Measurements from ENCODE around the gene SLC30A2.
"Not testable (repeated sequence)": the region's sequence is repeated elsewhere in the genome, so short reads cannot be mapped to it uniquely, and the experiment has no call there.

The SLC30A2 gene

GRCh38 chr1:26045722-26046245 is at the start of gene SLC30A2:
Gene SLC30A2 (minus strand): TSS chr1:26046118. CDS start chr1:26045896, 222 bp downstream.
- DNase-seq: no peak

GRCh38 chr1:26094677-26095383 is 48.9 kb upstream of the SLC30A2 start:
- DNase-seq: no peak

- DNase-seq: no peak
Measured at GRCh38 chr1:26094076-26094669, 48.3 kb upstream of the SLC30A2 start.

- not testable (repeated sequence) for DNase-seq
Measured at GRCh38 chr1:26093569-26093968, 47.7 kb upstream of the SLC30A2 start.

- no peak for DNase-seq
Measured at GRCh38 chr1:26092422-26092821, 46.5 kb upstream of the SLC30A2 start.

GRCh38 chr1:26090893-26091292 is 45.0 kb upstream of the SLC30A2 start:
- DNase-seq: no peak

GRCh38 chr1:26089125-26089524 is 43.2 kb upstream of the SLC30A2 start:
- DNase-seq: no peak

GRCh38 chr1:26084844-26085243 is 38.9 kb upstream of the SLC30A2 start:
- DNase-seq: no peak

- DNase-seq: no peak
Measured at GRCh38 chr1:26084091-26084561, 38.2 kb upstream of the SLC30A2 start.

- DNase-seq: no peak
Measured at GRCh38 chr1:26083208-26083607, 37.3 kb upstream of the SLC30A2 start.

- DNase-seq: no peak
Measured at GRCh38 chr1:26082020-26082350, 36.1 kb upstream of the SLC30A2 start.

GRCh38 chr1:26081267-26082019 is 35.5 kb upstream of the SLC30A2 start:
- no peak for DNase-seq

- DNase-seq: no peak
Measured at GRCh38 chr1:26079960-26080814, 34.3 kb upstream of the SLC30A2 start.

- no peak for DNase-seq
Measured at GRCh38 chr1:26079178-26079563, 33.3 kb upstream of the SLC30A2 start.

- no peak for DNase-seq
Measured at GRCh38 chr1:26078286-26079177, 32.6 kb upstream of the SLC30A2 start.

GRCh38 chr1:26077524-26077923 is 31.6 kb upstream of the SLC30A2 start:
- DNase-seq: no peak

- DNase-seq: no peak
Measured at GRCh38 chr1:26075421-26076144, 29.7 kb upstream of the SLC30A2 start.

- DNase-seq: no peak
Measured at GRCh38 chr1:26072305-26072704, 26.4 kb upstream of the SLC30A2 start.

- no peak for DNase-seq
Measured at GRCh38 chr1:26070963-26071342, 25.0 kb upstream of the SLC30A2 start.

- no peak for DNase-seq
Measured at GRCh38 chr1:26070296-26070962, 24.5 kb upstream of the SLC30A2 start.

GRCh38 chr1:26069941-26070295 is 24.0 kb upstream of the SLC30A2 start:
- no peak for DNase-seq
